8988T (cell line): ENCODE measurements around the gene ZFHX3.

Source experiments
- DNase-seq: peaks from one replicate; pipeline ENCODE4 v3.0.0; 2011

Gene ZFHX3

DNA sequence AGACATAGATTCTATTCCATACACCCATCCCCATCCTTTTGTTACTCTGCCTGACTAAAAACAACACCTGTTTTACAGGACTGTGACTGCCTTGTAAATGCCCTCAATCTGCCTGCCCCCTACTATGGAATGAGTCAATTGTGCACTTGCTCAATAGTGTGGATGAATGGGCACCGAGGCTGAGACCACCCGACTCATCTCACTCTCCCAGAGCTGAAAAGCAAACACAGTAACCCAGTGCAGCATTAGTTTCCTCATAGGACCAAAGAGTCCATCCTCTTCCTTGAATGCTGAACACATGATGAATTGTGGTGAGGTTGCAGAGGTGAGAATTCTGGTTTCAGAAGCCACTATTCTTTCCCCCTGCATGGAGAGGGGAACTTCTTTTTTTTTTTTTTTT is 233.7 kb downstream of the ZFHX3 start:
- no peak for DNase-seq

DNA sequence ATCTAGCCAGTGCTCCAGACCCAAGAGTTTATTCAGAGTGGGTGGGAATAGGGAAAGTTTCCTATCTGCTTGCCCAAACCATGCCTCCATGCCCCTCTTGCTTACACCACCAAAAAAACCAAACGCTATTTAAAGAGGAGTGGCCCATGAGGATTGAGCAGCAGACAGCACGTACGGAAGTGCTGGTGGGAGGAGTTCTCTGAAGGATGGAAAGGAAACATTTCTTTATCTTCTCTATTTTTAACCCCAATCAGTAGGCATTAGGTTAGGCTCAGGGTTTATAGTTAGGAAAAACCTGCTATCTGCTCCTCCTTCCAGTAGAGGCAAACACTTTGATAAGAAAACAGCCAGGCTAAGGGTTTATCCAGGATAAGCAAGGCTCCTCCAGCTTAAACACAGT is 235.3 kb downstream of the ZFHX3 start:
- no peak for DNase-seq

DNA sequence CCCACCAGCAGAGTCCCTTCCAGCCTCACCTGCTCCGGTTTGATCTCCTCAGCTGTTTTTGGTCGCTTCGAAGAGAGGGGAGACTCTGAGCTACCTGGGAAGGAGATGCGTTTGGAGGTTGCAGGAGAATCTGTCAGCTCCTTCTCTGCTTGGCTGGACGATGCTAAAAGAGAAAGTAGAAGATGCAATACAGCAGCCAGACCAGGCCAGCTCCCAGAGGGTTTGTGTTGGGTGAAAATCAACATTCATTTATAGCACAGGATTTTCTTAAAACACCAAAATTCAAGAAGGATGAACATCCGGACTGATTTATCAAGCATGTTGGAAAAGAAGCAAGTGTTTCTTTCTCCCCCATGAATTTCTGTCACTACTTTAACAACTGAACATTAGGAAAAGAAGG is 236.1 kb downstream of the ZFHX3 start:
- no peak for DNase-seq

DNA sequence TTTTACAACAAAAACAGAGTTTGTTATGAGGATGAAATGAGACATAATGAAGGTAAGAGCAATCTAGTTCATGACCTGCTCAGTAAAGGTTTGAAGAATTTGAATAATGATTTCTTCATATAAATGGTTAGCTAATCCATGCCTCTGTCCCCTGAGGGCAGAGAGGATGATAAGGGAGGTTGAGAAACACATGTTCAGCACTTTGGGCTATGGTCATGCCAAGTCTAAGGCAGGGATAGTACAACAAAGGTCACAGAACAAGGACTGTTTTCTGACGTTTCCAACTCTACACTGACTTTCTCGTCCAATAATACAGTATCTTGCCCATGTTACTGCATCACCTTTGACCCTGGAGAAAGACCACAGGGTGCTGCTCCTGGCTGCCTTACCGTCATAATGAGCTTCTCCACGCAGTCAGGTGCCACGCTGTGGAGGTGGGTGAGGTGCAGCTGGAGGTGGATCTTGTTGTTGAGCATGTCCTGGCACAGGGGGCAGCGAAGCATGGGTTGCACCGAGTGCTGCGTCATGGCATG is 236.7 kb downstream of the ZFHX3 start:
- no peak for DNase-seq

DNA sequence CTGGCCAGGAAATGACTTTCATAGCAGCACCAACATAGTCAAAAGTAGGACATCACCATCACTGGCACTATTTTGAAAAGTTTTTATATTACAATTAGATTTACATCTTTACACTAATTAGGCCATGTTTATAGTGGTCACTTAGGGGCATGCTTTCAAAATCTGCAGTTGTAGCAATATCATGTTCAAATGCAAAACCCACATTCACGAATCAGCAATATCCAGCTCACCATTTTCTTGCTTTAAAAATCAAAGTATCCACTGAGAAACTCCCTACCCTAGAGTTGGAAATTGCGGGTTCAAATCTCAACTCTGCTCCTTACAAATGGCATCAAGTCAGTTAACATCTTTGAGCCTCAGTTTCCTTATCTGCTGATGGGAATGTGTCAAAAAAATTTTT is 237.4 kb downstream of the ZFHX3 start:
- no peak for DNase-seq

DNA sequence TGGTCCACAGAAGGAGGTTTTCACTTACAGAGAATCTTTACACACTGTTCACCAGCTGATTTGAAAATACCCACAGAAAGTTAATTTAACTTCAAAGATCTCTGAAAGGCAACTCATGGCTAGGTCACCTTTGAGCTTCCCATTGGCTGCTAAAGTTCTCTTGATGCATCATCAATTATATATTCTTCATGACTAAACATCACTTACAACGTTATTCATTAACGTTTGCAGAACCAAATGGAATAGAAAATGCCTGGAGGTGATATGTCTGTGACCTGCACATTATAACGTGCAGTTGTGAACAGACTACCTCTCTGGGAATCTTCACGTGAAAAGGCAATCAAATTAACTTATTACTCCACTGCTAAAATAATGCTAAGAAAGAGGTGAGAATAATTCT is 238.5 kb downstream of the ZFHX3 start:
- DNase-seq: no peak

DNA sequence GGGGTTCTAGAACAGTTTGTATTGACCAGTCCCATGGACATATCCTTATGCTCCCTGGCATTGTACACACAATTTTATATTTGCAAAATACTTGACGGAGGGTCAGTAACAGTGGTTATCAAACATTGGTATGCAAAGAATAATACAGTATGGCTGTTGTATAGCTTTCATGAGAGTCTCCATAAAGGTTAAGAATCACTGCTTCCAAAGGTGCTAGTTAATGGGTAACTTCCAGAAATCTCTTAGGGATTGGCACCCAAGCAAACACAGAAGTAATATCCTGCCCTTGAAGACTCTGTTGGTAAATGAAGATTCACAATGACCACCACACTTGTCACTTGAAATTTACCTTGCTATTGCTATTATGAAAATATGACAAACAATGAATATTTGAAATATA is 239.2 kb downstream of the ZFHX3 start:
- no peak for DNase-seq

DNA sequence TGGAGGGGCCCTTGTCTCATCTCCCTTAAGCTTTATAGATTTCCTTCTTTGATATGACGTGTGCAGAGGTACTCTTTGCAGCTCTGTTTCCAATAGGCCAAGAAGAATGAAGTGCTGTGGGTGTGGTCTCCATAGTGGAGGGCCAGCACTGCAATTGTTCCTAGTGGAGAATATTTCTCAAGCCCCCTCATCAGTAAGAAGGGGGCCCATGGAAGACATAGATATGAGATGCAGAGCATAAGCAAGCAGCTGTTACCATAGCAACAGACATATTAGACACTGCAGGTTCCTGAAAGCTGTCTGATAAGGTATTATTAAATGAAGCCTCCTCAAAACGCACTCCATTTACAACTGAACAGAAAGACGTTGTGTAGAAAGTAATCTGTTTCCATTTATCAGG is 240.7 kb downstream of the ZFHX3 start:
- no peak for DNase-seq

DNA sequence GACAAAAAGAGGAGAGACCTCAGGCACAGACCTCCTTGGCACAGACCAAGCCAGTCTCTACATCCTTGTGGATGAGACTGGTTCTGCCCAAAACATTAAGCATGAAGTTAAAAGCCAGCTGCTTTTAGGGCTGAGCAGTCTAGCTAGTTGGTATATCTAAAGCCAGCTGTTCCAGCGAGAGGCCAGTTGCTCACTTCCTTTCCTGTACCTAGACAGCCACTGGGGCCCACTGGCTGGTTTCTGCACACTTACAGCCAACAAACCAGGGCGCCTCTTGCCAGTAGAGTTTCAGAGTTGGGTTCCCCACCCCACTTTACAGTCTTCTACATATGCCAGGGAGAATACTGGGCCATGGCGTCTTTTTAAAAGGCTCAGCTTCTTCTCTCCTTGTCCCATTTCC is 242.4 kb downstream of the ZFHX3 start:
- no peak for DNase-seq

DNA sequence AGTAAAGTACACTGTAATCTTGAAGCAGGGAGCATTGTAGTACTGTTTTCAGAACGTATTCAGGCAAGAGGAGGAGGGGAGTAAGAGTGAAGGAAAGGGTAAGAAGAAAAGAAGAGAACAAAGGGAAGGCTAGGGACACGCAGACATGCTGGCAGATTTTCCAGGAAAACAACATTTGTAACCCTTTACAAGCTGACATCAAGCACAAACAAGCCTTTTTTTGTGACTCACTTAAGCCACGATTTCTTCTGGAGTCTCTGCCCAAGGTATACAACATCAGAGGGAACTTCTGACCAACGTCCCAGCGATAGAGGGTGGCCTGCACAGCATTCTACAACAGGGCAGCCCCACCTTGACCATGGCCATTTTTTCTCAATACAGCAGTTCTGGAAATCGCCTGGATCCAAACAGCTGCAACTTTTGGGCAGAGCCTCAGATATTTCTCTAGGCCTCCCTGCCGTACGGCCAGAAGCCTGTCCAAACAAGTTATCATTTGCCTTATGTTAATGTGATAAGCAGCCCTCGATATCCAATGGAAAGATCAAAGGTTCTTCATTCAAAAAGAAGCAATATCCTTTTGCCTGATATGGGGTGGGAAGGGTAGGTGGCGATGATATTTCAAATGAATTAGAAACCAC is 247.3 kb downstream of the ZFHX3 start:
- no peak for DNase-seq

DNA sequence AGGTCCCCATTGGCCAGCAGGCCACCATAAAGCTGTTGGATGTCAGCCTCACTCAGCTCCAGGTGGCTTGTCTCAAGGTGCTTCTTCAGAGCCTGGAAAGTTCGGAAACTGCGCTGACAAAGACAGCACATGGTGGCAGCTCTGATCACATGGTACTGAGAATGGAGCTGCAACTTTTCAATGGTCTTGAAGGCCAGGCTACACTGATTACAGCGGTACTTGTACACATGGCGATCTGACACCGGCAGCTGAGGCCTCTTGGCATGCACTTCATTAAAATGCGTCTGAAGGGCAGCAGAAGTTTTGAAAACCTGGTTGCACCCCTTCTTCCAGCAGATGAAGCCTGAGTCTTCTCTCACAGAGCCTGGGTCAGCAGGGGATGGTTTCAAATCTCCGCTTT is 249.7 kb downstream of the ZFHX3 start:
- DNase-seq: no peak

DNA sequence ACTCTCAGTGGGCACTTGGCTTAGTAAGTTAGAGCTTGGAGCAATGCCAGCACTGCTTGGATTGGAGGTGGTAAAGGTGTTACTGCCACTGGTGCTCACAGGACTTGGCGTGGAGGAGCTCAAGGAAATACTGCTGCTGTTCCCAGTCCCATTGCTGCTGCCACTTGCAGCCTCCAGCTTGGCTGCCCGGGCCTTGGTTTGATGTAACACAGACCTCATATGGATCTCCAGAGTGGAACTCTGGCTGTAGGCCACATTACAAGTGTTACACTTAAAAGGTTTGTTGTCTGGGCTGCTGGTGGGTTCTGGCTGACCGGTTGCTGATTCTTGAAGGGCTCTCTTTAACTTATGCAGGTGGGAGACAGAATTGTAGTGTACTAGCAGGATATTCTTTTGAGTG is 250.3 kb downstream of the ZFHX3 start:
- no peak for DNase-seq

DNA sequence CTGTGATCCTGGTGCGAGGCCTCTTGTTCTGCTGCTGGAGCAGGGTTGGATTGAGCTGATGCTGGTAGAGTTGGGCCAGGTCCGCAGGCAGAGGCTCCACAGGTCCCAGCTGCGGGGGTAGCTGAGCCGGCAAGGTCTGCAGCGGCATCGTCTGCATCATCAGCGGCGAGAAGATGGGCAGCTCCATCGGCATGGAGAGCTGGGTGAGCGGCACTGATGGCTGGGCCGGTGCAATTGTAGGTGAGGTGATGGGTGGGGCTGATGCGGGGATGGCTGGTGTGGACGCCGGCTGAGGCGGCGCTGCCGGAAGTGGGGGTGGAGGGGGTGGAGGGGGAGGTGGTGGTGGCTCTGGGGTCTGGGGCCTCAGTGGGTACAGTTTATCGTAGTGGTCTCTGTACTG is 251.7 kb downstream of the ZFHX3 start:
- no peak for DNase-seq

DNA sequence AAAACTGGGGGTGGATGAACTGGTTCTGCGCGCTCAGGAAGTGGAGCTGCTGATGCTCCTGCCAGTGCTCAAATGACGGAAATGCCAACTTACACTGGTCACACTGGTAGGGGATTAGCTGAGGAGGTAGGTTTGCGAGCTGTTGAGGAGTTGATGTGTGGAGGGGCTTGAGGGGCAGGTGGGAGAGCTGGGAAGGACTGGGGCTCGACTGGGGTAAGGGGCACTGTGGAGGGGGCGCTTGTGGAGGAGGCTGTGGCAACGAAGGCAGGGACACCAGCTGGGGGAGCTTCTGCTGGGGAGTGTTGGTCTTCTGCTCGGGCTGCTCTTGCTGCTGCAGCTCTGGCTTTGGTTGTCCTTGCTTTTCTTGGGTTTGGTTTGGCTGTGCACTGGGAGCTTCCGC is 252.9 kb downstream of the ZFHX3 start:
- DNase-seq: no peak

DNA sequence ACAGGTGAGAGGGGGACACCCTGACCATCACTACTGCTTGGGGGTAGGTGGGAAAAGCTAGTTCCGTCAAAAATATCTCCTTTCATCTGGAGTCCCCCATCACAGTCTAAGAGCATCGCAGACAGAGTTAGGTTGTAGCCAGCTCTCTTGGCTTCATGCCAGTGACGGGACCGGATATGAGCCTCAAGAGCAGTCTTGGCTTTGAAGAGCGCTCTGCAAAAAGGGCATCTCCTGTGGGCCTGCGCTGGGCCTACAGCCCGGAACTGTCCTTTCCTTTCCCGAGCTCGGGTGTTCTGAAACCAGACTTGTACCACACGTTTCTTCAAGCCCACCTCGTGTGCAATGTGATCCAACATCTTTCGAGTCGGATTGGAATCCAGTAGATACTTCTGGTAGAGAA is 253.6 kb downstream of the ZFHX3 start:
- no peak for DNase-seq

DNA sequence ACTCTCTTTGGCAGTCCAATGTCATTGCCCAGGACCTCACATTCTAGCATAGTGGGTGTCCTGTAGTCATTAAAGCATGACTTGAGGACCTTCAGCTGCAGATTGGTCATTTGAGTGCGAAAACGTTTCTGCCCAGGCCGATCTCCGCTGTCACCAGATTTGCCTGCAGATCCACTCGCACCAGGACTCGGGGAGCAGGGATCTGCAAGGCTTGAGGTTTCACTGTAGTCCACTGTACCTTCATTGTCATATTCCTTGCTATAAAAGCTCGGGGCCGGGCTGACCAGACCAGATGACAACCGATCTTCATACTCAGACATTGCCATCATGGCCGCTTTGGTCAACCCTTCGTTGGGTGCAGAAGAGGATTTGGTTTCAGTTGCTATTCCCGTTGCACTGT is 254.2 kb downstream of the ZFHX3 start:
- no peak for DNase-seq

DNA sequence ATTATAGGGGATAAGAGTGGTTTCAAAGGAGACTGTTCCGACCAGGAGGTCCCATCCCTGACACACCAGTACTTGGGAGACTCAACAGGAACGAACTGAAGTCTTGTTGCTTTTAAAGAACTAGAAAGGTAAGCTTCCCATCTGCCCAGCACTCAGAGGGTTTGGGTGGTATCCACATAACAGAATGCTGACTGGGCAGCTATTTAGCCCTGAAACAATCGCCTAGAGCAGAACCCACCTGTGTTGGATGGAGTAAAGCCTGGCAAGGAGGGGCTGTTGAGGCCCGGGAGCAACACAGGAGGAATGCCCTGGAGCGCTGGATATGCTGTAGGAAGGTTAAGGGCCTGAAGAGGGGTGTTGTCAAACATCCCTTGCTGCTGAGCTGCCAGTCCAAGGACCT is 254.9 kb downstream of the ZFHX3 start:
- DNase-seq: no peak

DNA sequence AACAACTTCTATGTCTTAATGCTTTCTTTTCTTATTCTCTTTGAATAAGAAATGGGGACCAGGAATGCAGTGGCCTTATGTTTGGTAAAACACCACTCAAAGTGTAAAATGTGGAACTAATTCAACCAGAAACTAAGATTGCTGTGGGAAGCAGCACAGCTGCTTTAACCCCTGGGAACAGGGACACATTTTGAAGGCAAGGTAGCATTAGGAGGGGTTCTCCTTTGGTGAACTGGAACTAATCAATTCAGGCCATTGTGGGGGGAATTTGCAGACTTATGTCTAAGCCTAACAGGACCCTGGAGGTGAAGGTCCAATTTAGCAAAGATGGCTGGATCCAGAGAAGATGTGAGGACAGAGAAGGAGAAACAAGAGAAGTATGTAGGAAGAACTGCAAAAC is 256.1 kb downstream of the ZFHX3 start:
- DNase-seq: no peak

DNA sequence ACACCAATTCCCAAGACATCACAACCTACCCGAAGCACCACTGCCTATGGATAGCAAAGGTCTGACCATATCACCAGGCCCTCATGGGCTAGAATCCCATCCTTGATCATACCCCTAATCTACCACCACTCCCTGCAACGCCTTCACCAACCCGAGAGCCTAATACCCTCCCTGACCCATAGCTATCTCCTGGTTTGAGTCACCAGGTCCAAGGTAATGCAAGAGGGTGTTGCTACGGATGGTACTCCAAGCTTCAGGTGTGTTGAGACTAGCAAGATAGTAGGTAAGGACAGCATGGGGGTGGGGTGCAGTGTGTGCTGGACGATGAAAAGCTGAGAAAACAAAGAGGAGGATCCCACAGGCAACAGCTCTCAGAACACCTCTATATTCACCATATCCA is 258.0 kb downstream of the ZFHX3 start:
- no peak for DNase-seq

DNA sequence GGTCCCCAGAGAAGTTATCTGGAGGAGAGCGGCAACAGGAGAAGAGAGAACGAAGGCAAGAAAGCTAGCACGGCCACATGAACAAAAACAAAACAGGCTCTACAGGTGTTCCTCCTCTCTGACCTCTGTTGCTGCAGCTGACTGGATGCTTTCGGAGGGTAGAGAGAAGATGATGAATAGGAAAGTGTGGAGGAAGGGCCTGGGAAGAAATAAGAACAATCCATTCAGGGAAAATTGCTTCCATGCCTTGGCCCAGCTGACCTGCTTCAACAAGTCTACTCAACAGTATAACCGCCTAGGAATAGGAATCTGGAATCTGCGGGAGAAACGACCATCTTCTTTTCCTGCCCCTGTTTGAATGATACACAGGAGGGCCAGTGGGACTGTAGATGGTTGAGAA is 258.5 kb downstream of the ZFHX3 start:
- no peak for DNase-seq

DNA sequence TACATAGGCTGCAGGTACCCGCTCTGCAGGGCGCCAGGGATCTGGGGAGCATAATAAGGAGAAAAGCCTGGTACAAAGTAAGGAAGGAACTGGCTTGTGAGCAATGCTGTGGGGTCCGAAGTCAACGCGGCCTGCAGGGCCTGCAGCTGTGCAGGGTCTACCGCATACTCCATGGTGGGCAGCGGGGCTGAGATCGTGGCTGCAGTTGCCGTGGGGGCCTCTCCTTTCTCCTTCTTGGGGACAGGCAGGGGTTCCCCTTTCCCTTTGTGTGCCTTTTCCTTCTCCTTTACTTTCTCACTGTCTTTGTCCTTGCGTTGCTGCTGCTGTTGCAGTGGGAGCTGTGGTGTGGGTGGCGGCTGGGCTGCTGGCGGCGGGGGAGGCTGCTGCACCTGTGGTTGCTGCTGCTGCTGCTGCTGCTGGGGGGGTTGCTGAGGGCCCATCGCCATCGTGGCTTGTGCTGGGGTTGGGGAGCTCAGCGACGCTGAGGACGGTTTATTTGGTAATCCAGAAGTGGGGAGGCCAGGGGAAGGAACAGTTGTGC is 259.6 kb downstream of the ZFHX3 start:
- no peak for DNase-seq

DNA sequence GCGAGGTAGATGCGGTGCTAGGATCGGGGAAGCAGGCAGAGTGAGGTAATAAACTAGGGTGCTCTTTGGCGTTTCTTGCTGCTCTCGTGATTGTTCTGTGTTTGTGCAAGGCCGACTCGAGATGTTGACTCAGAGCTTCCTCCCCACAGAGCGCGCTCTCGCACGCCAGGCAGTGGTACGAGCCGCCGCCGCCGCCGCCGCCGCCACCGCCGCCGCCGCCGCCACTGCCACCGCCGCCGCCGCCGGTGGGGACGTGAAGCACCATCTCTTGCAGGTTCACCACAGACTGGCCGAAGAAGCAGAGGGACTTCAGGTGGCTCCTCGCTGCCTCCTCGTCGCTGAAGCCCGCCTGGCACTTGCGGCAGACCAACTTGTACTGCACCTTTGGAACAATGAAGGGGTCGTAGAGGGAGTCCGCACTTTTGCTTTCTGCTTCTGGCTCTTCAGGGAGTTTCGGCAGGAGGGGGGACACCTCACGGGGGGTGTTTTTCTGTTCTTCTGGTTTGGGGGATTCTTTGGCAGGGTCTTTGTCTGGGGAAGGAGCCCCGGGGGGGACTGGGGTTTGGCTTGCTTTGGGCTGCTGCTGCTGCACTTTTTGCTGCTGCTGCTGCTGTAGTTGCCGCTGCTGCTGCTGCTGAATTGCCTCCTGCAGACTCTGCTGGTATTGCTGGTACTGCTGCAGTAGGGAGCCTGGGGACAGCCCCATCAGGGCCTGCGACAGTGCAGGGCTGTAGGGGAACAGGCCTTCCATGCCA is 260.2 kb downstream of the ZFHX3 start:
- DNase-seq: peak; percentile 25

DNA sequence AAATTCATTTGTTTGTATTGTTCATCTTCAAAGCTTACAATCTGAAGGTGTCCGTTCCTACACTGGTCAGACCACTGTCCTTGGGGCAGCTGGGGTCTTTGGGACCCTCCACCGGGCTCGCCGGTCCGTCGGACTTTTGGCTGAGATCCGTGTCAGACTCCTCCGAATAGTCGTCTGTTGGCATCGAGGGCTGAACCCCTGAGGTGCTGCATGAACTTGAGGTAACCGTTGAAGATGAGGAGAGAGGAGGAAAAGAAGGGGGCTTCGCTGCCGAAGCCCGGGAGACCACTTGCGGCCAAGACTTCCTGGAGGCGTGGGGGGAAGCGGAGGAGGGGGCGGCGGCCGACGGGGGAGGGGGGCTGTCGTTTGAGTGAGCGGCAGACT is 260.8 kb downstream of the ZFHX3 start:
- peak; percentile 36 for DNase-seq

DNA sequence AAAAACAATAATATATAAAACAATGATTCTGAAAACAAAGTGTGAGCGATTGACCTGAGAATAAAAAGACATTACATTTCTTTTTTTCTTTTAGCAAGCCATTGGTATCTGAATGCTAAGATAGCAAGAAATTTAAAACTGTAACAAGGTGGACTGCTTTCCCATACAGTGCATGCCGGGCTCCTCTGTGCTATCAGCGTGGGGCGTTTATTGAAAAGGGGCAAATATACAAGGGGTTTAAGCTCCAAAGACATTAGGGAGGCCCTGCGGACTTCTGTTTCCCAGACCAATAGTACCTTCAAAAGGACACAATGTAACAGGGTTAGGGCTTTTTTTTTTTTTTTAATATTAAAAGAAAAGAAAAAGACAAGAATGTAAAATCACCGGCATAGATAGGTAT is 261.3 kb downstream of the ZFHX3 start:
- DNase-seq: no peak

DNA sequence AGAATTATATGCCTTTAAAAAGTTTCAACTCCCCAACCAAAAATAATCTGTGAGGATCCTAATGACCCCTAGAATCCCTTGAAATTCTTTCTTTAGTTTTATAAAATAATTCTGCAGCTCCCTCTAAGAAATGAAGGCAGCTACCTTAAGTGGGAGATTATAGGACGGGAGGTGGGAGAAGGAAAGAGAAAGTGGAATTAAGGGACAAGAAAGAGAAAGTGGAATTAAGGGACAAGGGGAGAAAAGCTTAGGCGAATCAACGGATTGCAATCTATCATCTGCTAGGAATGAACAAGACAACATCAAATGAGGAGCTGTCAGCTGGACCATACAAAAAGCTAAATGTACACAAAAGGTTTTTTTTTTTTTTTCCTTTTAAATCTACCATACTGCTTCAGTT is 262.0 kb downstream of the ZFHX3 start:
- no peak for DNase-seq
